Gastroesophageal sphincter (tissue), 3 donors: ENCODE results near the gene ARFRP1.

Experiments
- EP300 ChIP-seq: sonication (generic); formaldehyde crosslinking; IDR thresholded peaks from one replicate; pipeline ENCODE4 v1.6.1; 2017; ENCODE audit warnings: antibody characterized with exemption, mild to moderate bottlenecking
- TF ChIP-seq, protein P1 (sequence below), 4 experiments: fragments of 200-600 bp in 2 of 4; fragments of 450-650 bp in 2 of 4; sonication (generic) in 1 of 4; IDR thresholded peaks; one replicate each; pipeline ENCODE4 v1.5.1; 2017 to 2019; ENCODE audit warnings: antibody characterized with exemption in 4 of 4, mild to moderate bottlenecking in 2 of 4, moderate library complexity in 2 of 4

DNA sequence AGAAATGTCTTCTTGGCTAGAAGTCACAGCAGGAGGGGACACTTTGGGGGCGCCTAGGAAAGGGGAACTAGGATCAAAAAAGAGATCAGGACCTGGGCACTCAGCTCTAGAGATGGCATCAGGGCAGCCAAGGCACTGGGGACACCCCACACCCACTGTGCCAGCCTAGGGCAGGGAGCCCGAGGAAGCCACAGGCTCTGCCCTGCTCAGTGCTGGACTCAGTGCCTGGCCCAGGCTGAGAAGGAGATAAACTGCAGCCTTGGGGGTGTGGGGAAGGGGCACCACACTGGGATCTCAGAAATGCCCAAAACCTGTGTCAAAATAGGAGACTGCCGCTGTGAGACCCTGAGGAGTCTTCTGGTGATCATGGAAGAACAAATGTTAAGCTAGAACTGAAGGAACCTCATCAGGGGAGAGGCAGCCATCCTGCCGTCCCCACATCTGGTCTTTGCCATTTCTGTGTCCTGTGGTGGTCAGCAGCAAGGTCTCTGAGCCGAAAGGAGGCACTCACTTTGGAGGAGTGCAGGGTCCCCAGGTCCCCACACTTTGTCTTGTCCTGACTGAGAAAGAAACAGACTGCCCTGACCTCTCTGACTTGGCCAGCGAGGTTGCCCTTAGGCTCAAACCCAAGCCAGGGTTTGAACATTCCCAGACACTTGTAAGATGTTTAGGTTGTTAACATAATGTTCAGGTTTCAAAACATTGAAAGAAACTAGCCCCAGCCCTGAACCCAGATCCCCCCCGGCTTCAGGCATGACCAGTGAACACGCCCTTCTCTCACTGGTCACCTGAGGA, 2.3 kb downstream of the ARFRP1 start:
- TF ChIP-seq, protein P1, sequence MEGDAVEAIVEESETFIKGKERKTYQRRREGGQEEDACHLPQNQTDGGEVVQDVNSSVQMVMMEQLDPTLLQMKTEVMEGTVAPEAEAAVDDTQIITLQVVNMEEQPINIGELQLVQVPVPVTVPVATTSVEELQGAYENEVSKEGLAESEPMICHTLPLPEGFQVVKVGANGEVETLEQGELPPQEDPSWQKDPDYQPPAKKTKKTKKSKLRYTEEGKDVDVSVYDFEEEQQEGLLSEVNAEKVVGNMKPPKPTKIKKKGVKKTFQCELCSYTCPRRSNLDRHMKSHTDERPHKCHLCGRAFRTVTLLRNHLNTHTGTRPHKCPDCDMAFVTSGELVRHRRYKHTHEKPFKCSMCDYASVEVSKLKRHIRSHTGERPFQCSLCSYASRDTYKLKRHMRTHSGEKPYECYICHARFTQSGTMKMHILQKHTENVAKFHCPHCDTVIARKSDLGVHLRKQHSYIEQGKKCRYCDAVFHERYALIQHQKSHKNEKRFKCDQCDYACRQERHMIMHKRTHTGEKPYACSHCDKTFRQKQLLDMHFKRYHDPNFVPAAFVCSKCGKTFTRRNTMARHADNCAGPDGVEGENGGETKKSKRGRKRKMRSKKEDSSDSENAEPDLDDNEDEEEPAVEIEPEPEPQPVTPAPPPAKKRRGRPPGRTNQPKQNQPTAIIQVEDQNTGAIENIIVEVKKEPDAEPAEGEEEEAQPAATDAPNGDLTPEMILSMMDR (IDR thresholded peaks at IDR 0.05), result no peak
- no peak for TF ChIP-seq EP300
